ENCODE data around the gene ARAP1.

ARAP1 gene

GRCh38 chr11:72738199-72739141 lies 13.7 kb downstream of the ARAP1 start:
- no peak for TF ChIP-seq CTCF (IDR thresholded peaks at IDR 0.05; ENCODE audit: control insufficient read depth, extremely low read depth, insufficient read depth)
- DNase-seq (ENCODE audit: low read depth), result no peak
- no peak overlapping the region for H3K4me3 ChIP-seq (ENCODE audit: low read depth, low read length)

- no peak for TF ChIP-seq CTCF (IDR thresholded peaks at IDR 0.05; ENCODE audit: control insufficient read depth, extremely low read depth, insufficient read depth)
- DNase-seq (ENCODE audit: low read depth), result no peak
- H3K4me3 ChIP-seq (ENCODE audit: low read depth, low read length), result no peak overlapping the region
Observed at GRCh38 chr11:72737336-72737735, 14.9 kb downstream of the ARAP1 start.

- no peak overlapping the region for H3K4me3 ChIP-seq (ENCODE audit: low read depth, low read length)
- DNase-seq (ENCODE audit: low read depth), result no peak
- TF ChIP-seq CTCF (IDR thresholded peaks at IDR 0.05; ENCODE audit: control insufficient read depth, extremely low read depth, insufficient read depth), result no peak
Observed at GRCh38 chr11:72736452-72737069, 15.6 kb downstream of the ARAP1 start.

GRCh38 chr11:72735495-72736027 lies 16.6 kb downstream of the ARAP1 start:
- DNase-seq (ENCODE audit: low read depth), result no peak
- TF ChIP-seq CTCF (IDR thresholded peaks at IDR 0.05; ENCODE audit: control insufficient read depth, extremely low read depth, insufficient read depth), result no peak
- H3K4me3 ChIP-seq (ENCODE audit: low read depth, low read length), result no peak overlapping the region

GRCh38 chr11:72732329-72732728 lies 19.9 kb downstream of the ARAP1 start:
- DNase-seq (ENCODE audit: low read depth), result no peak
- H3K4me3 ChIP-seq (ENCODE audit: low read depth, low read length), result no peak overlapping the region
- TF ChIP-seq CTCF (IDR thresholded peaks at IDR 0.05; ENCODE audit: control insufficient read depth, extremely low read depth, insufficient read depth), result no peak

GRCh38 chr11:72730737-72731136 lies 21.5 kb downstream of the ARAP1 start:
- H3K4me3 ChIP-seq (ENCODE audit: low read depth, low read length), result no peak overlapping the region
- TF ChIP-seq CTCF (IDR thresholded peaks at IDR 0.05; ENCODE audit: control insufficient read depth, extremely low read depth, insufficient read depth), result no peak
- DNase-seq (ENCODE audit: low read depth), result no peak
